ENCODE measurements around the gene MYO7B. TPM values are rescaled to one million over a fixed set of nuclear protein-coding genes. Genes with fewer than 3 reads are reported as not detected.

Gene MYO7B
- total RNA-seq, 6 experiments from 2014 or later = 0.74 to 1.3 (median 0.98) TPM

DNA sequence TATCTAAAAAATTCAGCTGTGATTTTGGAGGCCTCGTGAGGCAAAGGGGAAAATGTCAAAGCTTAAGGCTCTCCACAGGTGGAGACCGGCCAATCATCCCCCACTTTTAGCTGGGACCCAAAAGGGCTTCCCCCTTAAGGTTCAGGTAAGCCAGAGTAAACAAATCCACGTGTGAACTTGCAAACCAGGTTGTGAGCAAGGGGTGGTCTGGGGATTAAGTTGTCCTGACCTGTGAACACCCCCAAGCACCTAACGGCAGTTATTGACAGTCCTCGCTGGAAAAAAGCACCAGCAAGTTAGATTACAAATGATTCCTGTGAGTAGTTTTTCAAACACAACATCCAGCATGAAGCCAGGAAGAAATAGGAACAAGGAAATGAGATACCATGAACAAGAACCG, 42.9 kb downstream of the MYO7B start:
- no peak overlapping the region for H3K4me3 Mint-ChIP-seq
- H3K4me1 Mint-ChIP-seq (ENCODE audit: low read depth) = peaks cover 23% of the 10 kb centered on the region
- no peaks in the 10 kb centered on the region for H3K36me3 Mint-ChIP-seq (ENCODE audit: low read depth)
- TF ChIP-seq, protein P1, sequence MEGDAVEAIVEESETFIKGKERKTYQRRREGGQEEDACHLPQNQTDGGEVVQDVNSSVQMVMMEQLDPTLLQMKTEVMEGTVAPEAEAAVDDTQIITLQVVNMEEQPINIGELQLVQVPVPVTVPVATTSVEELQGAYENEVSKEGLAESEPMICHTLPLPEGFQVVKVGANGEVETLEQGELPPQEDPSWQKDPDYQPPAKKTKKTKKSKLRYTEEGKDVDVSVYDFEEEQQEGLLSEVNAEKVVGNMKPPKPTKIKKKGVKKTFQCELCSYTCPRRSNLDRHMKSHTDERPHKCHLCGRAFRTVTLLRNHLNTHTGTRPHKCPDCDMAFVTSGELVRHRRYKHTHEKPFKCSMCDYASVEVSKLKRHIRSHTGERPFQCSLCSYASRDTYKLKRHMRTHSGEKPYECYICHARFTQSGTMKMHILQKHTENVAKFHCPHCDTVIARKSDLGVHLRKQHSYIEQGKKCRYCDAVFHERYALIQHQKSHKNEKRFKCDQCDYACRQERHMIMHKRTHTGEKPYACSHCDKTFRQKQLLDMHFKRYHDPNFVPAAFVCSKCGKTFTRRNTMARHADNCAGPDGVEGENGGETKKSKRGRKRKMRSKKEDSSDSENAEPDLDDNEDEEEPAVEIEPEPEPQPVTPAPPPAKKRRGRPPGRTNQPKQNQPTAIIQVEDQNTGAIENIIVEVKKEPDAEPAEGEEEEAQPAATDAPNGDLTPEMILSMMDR (IDR thresholded peaks at IDR 0.05) = no peak
- H3K27ac Mint-ChIP-seq = no peak overlapping the region
- no peaks in the 10 kb centered on the region for H3K9me3 Mint-ChIP-seq
- DNase-seq = no peak
- H3K27me3 Mint-ChIP-seq (ENCODE audit: insufficient read depth) = peaks cover 18% of the 10 kb centered on the region

DNA sequence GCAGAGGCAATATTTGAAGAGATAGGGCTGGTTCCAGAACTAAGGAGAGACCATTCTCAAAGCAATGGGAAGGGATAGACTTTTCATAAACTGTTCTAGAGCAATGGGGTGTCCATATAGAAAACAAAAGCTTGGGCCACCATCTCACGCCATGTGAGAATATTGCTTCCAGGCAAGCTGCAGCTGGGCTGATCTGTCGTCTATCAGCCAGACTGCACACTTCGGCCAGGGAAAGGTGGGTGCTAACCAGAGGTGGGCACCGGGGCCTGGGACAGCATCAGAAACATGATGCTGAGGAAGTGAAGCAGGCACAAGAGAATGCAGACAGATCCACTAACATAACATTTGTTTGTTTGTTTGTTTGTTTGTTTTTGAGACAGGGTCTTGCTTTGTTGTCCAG, 43.7 kb downstream of the MYO7B start:
- Mint-ChIP-seq H3K36me3 (ENCODE audit: low read depth) (no peaks in the 10 kb centered on the region), H3K4me1 (ENCODE audit: low read depth) (peaks cover 23% of the 10 kb centered on the region), H3K9me3 (no peaks in the 10 kb centered on the region), H3K27me3 (ENCODE audit: insufficient read depth) (peaks cover 21% of the 10 kb centered on the region), H3K4me3 (no peak overlapping the region), H3K27ac (no peak overlapping the region)
- TF ChIP-seq, protein P1 (IDR thresholded peaks at IDR 0.05) = no peak
- DNase-seq = no peak

DNA sequence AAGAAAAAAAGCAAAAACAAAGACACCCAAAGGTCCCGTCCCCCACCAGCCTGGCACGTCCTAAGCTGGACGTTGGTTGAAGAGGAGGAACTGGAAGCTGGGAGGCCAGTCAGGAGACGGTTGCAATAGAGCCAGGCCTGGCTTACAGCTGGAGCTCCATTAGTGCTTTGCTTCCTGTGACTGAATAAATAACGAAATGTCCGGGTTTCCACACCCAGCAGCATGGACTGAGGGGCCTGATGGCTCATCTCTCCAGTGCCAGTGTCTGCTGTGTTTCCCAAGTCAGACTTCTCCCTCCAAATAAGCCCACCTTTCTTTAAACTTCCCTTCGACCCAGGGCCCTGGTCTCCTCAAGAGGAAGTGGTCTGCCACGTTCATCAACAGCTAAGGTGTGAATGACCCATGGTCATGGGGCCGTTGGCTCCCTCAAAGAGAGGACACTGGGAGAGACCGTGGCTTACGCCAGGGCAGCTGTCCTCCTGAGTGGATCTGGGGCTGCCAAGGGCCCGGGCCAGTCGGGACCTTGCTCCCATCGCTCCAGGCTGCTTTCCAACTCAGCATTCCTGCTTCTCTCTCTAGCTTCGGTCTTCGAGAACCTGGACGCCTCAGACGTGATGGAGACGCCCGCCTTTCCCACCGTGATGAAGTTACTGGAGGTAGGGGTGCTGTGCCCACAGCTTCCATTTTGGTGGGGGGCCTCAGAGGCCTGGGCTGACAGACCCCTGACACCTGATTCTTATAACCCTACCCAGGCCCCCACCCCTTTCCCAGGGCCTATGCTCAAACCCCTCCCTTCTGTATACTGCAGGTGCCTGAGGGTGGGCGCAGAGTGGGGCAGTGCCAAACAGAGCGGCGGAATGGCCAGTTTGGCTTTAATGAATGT, 44.9 kb downstream of the MYO7B start:
- Mint-ChIP-seq H3K9me3 (no peaks in the 10 kb centered on the region), H3K27me3 (ENCODE audit: insufficient read depth) (peaks cover 21% of the 10 kb centered on the region), H3K27ac (no peak overlapping the region), H3K36me3 (ENCODE audit: low read depth) (no peaks in the 10 kb centered on the region), H3K4me1 (ENCODE audit: low read depth) (peaks cover 19% of the 10 kb centered on the region), H3K4me3 (no peak overlapping the region)
- TF ChIP-seq, protein P1 (IDR thresholded peaks at IDR 0.05) = no peak
- no peak for DNase-seq

DNA sequence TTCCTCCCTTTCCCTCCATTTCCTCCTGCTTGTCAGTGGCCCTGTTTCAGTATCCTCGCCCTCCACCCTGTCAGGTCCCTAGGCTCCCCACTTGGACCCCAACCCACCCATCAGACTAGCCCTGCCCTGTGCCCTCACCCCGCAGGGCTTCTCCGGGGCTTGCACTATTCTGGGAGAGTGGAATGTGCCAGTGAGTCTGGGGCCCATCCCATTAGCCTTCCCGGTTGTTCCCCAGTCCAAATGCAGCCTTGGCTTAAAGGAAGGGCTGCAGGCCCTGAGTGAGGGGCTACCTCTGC, 45.5 kb downstream of the MYO7B start:
- Mint-ChIP-seq H3K4me1 (ENCODE audit: low read depth) (peaks cover 13% of the 10 kb centered on the region), H3K9me3 (no peaks in the 10 kb centered on the region), H3K4me3 (no peak overlapping the region), H3K27me3 (ENCODE audit: insufficient read depth) (peaks cover 21% of the 10 kb centered on the region), H3K36me3 (ENCODE audit: low read depth) (no peaks in the 10 kb centered on the region), H3K27ac (no peak overlapping the region)
- no peak for DNase-seq
- TF ChIP-seq, protein P1 (IDR thresholded peaks at IDR 0.05) = no peak

DNA sequence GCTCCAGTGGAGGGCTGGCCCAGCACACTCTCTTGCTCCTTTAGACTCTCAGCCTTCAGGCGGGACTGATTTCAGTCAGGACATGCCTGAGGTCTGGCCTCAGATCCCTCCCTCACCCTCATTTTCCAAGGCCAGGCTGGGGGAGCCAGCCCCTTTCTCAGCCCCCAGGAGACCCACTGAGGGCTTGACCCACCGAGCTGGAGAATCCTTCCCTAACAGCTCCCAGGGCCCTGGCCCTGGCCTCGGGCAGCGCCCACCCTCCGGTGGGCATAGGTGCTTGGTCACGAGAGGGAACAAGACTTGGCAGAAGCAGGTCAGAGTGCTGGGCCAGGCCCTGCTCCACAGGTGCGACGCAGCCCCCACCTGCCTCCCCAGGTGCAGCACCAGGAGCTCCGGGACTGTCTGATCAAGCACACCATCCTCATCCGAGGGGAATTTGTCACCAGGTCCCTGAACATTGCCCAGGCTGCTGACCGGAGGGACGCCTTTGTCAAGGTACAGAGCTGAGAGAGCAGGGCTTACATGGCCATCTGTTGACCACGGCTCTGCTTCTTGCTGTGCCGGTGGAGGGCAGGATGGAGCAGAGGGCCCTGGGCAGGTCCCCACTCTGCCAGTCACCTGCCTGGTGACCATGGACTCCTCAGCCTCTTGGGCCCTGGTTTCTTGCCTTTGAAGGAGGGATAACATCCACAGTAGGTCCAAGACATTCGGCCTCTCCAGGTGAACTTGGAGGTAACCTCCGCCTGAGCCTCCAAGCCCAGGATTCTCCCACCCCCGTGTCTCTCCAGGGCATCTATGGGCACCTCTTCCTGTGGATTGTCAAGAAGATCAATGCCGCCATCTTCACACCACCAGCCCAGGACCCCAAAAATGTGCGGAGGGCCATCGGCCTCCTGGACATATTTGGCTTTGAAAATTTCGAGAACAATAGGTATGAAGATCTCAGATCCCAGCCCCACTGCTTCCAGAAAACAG, 46.3 kb downstream of the MYO7B start:
- Mint-ChIP-seq H3K27me3 (ENCODE audit: insufficient read depth) (peaks cover 23% of the 10 kb centered on the region), H3K4me1 (ENCODE audit: low read depth) (peaks cover 5% of the 10 kb centered on the region), H3K27ac (no peak overlapping the region), H3K4me3 (no peak overlapping the region), H3K9me3 (no peaks in the 10 kb centered on the region), H3K36me3 (ENCODE audit: low read depth) (no peaks in the 10 kb centered on the region)
- TF ChIP-seq, protein P1 (IDR thresholded peaks at IDR 0.05) = no peak
- no peak for DNase-seq

Measured in HFFc6 (cell line).